GM18951 (cell line): Measurements from ENCODE around the gene BRSK2.

Source experiments
- POLR2A ChIP-seq: IDR thresholded peaks from 4 replicates; pipeline ENCODE4 v1.6.1; 2011; ENCODE audit warnings: mild to moderate bottlenecking; ENCODE audit not compliant: insufficient read length, insufficient read depth; ENCODE audit errors: extremely low read depth
- in situ Hi-C: fragments of 300-500 bp; cut with MboI; formaldehyde crosslinking; loops from one replicate; pipeline ENCODE4 v1.12.0; 2022; ENCODE audit warnings: low sequenced_read_pairs, mixed read lengths, inconsistent platforms; ENCODE audit not compliant: unreplicated experiment

BRSK2 gene

GRCh38 chr11:1469287-1469910 is 79.7 kb downstream of the BRSK2 start:
- in situ Hi-C loops = no loop called here
- no peak for TF ChIP-seq POLR2A

GRCh38 chr11:1469911-1470680 is 80.4 kb downstream of the BRSK2 start:
- no peak for TF ChIP-seq POLR2A
- in situ Hi-C loops = no loop called here

GRCh38 chr11:1470681-1471611 is 81.2 kb downstream of the BRSK2 start:
- in situ Hi-C loops = no loop called here

GRCh38 chr11:1471736-1472135 is 82.0 kb downstream of the BRSK2 start:
- no peak for TF ChIP-seq POLR2A

More at GRCh38 chr11:1470681-1471611, 81.2 kb downstream of the BRSK2 start:
- no peak for TF ChIP-seq POLR2A

GRCh38 chr11:1472180-1473005 is 82.7 kb downstream of the BRSK2 start:
- TF ChIP-seq POLR2A = no peak
- in situ Hi-C loops = no loop called here

More at GRCh38 chr11:1471736-1472135, 82.0 kb downstream of the BRSK2 start:
- in situ Hi-C loops = no loop called here

- in situ Hi-C loops = no loop called here
These were observed 83.4 kb downstream of the BRSK2 start for GRCh38 chr11:1473011-1473628.

GRCh38 chr11:1473786-1474185 is 84.1 kb downstream of the BRSK2 start:
- TF ChIP-seq POLR2A = no peak
- in situ Hi-C loops = no loop called here

More at GRCh38 chr11:1473011-1473628, 83.4 kb downstream of the BRSK2 start:
- no peak for TF ChIP-seq POLR2A

- TF ChIP-seq POLR2A = no peak
- in situ Hi-C loops = no loop called here
These were observed 86.1 kb downstream of the BRSK2 start for GRCh38 chr11:1475841-1476240.

GRCh38 chr11:1476940-1477736 is 87.4 kb downstream of the BRSK2 start:
- in situ Hi-C loops = no loop called here
- no peak for TF ChIP-seq POLR2A

- in situ Hi-C loops = no loop called here
- TF ChIP-seq POLR2A = no peak
These were observed 88.3 kb downstream of the BRSK2 start for GRCh38 chr11:1478011-1478410.

- in situ Hi-C loops = no loop called here
- no peak for TF ChIP-seq POLR2A
These were observed 88.8 kb downstream of the BRSK2 start for GRCh38 chr11:1478544-1478943.

GRCh38 chr11:1479006-1479677 is 89.4 kb downstream of the BRSK2 start:
- in situ Hi-C loops = no loop called here

More at GRCh38 chr11:1479006-1479677, 89.4 kb downstream of the BRSK2 start:
- TF ChIP-seq POLR2A = no peak
